T47D (cell line): ENCODE results near the gene IQCF2.
"Not testable (repeated sequence)": the region's sequence is repeated elsewhere in the genome, so short reads cannot be mapped to it uniquely, and the experiment has no call there.

Experiments used
- DNase-seq, 2 experiments: peaks; one replicate each; pipeline versions ENCODE4 v3.0.0 to v3.0.0-alpha.2; 2011 to 2012; ENCODE audit warnings: low read depth in 1 of 2, low spot score in 1 of 2
- JUND ChIP-seq: IDR thresholded peaks from 2 replicates; pipeline ENCODE4 v1.6.1; 2012; ENCODE audit warnings: low read depth
- in situ Hi-C: cut with HindIII; loops from 2 replicates; pipeline ENCODE4 v1.10.0; 2016; ENCODE audit warnings: low sequenced_read_pairs, low pct_unique_long_range_greater_than_20kb

IQCF2 gene

DNA sequence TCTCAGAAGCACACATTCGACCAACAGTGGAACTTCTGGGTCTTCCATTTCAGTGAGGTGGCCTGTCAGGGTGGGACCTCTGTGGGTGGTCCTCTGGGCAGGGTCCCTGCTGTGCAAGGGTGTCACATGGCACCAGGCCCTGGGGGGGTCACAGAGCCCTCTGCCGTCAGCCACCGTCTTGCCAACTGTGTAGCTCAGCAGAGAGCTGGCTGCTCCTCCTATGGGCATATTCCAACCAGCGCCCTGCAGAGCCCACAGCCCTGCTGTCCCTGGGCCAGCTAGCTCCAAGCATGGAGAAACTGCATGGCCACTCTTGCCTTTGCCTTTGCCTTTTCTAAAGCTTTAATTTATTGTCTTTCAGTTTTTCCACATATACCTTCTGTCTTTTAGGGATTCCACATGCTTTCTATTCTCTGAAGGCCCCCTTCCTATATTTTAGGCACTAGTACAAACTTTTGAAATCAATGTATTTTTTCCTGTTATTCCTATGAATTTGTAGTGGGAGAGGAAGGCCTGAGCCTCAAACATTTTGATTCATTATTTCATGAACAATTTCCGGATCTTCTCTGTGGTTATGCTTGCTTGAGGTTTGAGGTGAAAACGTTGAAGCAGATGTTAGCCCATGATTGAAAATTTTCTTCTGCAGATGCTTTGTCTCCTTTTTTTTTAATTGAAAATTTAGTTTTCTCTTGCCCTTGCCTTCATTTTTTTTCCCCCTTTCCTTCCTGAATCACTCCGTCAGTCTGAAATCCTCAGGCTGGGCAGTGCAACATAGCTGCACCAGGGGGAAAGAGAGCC lies 30.0 kb downstream of the IQCF2 start:
- DNase-seq = no peak
- in situ Hi-C loops = no loop called here

DNA sequence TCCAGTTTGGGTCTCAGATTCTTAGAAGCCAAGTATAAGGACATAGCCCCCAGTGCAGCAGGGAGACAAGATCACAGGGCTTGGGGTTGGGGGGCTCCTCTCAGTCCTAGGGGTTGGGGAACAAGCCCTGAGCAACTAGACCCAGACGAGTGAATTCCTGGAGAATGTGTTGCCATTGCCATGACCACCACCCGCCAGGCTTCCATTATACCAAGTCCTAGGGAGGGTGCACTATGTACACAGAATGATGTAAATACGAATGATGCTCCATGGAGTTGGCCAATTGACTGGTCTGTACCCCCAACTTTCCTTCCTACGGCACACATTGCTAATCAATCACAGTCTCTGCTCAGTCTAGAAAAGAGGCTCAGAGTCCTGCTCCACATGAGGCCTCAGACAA lies 33.0 kb downstream of the IQCF2 start:
- no peak for DNase-seq
- in situ Hi-C loops = no loop called here
- no peak for TF ChIP-seq JUND

More for the DNA sequence above, 30.0 kb downstream of the IQCF2 start:
- TF ChIP-seq JUND = no peak

DNA sequence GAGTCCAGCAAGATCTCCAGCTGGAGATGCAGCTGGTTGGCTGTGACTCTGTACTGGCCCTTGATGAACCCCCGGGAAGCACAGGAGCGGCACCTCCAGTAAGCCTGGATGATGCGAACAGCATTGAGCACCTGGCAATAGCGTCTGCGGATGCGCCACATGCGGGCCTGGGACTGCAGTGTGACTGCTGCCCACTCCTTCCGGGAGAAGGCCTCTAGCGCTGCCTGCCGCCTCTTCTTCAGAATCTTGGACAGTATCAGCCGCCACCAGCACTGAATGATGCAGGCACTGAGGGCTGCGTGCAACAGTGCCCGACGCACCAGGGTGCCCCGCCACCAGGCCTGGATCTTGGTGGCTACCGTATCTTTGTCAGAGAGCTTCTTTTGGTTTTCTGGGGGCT lies 33.5 kb downstream of the IQCF2 start:
- no peak for TF ChIP-seq JUND
- in situ Hi-C loops = no loop called here
- no peak for DNase-seq

DNA sequence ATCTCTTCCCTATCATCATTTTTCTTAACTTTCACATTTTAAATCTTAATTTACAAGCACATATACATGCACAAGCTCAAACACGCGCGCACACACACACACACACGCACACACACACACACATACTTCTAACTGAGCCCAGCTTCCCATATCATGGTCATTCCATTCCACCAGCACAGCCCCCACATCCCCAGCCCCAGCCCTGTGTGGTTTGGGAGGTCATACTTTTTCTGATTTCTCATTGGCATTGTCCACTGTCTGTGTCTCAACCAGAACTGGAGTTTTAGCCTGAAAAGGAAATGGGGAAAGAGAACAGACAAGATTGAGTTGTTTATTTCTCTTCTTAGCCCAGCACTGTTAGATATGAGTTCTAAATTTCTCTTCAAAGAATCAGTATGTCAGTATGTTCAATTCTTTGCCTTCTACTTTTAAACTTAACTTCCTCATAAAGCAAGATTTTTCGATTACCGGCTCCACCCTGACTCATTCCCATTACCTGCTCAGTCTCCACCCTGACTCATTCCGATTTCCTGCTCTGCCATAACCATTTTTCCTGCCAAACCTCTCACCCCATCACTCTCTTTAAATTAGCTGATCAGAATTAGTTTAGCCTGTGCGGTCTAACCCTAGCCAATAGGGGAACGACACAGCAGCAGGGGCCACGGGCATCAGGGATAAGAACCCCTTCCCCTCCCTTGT lies 35.3 kb downstream of the IQCF2 start:
- in situ Hi-C loops = no loop called here
- TF ChIP-seq JUND = no peak
- no peak for DNase-seq

DNA sequence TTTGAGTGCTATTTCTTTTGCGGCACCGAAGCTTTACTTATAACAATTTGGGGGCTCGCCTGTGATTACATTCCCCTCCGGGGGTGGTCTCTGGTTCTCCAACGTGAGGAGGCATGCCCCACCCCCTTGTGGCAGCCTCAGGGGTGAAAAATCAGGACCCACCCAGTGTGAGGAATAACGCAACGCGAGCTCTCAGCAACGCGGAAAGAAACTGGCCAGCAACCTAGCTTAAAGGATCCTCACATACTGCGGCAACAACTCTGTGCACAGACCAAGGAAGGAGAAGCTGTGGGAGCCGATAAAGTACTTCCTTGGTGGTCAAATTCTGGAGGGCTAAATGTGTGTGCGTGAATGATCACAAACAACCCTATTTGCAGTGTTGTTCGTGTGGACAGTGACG lies 36.0 kb downstream of the IQCF2 start:
- peak in 1 of 2 experiments; percentile 1 for DNase-seq
- in situ Hi-C loops = no loop called here
- no peak for TF ChIP-seq JUND

DNA sequence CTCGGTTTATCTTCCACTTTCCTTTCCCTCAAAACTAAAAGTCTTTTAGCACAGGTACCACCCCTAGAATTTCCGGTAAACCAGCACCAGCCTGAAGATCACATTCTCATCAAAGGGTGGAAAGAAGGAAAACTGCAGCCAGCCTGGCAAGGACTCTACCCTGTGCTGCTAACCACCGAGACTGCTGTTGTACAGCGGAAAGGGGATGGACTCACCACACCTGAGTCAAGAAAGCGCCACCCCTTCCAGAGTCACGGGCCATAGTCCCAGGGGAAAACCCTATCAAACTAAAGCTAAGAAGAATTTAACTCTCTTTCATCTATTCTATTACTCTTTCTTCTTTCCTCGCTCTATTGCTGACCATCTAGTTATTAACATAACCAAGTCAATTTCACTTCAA lies 38.6 kb downstream of the IQCF2 start:
- in situ Hi-C loops, DNase-seq: not testable (repeated sequence)

DNA sequence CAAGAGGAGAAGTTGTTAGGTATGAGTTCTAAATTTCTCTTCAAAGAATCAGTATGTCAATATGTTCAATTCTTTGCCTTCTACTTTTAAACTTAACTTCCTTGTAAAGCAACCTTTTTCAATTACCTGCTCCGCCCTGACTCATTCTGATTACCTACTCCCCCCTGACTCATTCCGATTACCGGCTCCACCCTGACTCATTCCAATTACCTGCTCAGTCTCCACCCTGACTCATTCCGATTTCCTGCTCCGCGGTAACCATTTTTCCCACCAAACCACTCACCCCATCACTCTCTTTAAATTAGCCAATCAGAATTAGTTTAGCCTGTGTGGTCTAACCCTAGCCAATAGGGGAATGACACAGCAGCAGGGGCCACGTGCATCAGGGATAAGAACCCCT lies 40.9 kb downstream of the IQCF2 start:
- DNase-seq, in situ Hi-C loops: not testable (repeated sequence)

DNA sequence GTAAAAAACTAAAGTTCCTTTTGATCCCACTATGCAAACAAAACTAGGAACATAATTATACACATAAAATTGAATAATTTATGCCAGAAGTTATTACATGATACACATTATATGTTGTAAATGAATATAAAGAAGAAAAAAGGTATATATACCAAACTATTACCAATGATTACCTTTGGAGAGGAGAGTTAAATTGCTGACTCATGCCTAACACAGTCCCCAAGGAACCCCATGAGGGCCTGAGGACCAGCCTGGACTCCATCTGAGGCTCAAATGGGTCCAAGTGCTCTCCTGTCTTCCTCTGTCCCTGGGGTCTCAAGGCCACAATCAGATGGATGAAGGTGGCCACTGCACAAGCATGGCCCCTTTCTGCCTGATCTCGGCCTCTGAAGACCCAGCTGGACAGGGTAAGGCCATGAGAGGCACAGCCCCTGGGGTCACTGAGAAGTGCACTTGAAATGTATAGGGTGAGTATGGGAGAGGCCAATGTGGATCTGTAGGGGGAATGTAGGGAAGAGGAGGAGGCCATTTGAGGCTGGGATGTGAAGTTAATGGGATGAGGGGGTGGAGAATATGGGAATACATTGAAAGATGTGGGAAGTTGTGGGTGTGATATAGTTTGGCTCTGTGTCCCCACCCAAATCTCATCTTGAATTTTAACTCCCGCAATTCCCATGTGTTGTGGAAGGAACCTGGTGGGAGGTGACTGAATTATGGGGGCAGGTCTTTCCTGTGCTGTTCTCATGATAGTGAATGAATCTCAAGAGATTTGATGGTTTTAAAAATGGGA lies 42.8 kb downstream of the IQCF2 start:
- in situ Hi-C loops = no loop called here
- no peak for DNase-seq
- no peak for TF ChIP-seq JUND

DNA sequence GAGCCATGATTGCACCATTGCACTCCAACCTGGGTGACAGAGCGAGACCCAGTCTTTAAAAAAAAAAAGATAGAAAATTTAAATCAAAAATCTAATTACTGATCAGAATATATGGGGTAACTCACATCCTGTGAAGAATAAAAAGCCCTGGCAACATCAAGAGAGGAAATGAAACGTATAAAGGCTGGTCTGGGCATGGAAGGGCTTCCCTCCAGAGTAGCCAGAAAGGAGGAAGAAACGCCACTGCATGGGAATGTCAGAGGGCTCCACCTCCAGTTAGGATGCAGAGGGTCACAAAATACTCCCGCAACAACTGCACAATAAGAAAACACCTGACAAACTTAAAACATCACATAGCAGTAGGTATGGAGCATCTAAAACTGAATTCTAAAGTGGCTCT lies 46.6 kb downstream of the IQCF2 start:
- in situ Hi-C loops = no loop called here
- no peak for TF ChIP-seq JUND
- no peak for DNase-seq
